C4-2B (cell line): ENCODE measurements around the gene PRKCA.

Experiments used
- ZFX ChIP-seq: fragments of 450-650 bp; IDR thresholded peaks from 2 replicates; pipeline ENCODE4 v1.6.1; 2017
- TF ChIP-seq, protein P1 (sequence below): fragments of 450-650 bp; conservative IDR thresholded peaks from 2 replicates; pipeline ENCODE4 v1.5.1; 2017; ENCODE audit warnings: mild to moderate bottlenecking

DNA sequence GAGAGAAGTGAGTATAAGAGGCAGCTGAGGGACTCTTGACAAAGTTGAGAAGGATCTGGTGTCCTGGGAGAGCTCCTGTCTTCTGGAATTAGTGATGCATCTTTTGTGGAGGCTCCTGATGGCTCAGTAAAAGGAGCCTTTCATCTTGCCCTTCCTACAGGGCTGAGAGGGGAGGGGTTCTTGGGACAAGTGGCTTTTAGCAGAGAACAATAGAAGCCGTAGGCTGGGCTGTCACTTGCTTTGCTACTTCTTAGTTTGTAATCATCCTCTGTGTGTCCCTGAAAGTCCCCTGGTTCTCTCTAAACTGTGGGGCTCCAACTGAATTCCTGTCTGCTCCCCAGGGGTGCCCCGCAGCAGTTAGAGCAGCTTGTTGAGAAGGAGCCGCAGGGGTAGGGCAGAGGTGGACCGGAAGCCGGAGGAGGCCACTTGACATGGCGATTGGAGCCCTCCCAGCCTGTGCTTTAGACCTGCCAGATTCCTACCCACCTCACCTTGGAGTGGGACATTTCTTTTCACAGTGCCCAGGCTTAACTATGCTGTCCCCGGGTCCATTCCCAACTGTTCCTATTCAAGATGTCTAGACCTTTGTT lies 85.1 kb downstream of the PRKCA start:
- TF ChIP-seq, protein P1, sequence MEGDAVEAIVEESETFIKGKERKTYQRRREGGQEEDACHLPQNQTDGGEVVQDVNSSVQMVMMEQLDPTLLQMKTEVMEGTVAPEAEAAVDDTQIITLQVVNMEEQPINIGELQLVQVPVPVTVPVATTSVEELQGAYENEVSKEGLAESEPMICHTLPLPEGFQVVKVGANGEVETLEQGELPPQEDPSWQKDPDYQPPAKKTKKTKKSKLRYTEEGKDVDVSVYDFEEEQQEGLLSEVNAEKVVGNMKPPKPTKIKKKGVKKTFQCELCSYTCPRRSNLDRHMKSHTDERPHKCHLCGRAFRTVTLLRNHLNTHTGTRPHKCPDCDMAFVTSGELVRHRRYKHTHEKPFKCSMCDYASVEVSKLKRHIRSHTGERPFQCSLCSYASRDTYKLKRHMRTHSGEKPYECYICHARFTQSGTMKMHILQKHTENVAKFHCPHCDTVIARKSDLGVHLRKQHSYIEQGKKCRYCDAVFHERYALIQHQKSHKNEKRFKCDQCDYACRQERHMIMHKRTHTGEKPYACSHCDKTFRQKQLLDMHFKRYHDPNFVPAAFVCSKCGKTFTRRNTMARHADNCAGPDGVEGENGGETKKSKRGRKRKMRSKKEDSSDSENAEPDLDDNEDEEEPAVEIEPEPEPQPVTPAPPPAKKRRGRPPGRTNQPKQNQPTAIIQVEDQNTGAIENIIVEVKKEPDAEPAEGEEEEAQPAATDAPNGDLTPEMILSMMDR: no peak
- TF ChIP-seq ZFX: no peak
